DND-41 (cell line): ENCODE measurements around the gene AKAP6.

Experiments
- ATAC-seq: fragments of 200-7000 bp; cut with Tn5 transposase; 3 replicates; pipeline ENCODE4 v1.9.1; 2021; ENCODE audit warnings: low read depth; ENCODE audit not compliant: insufficient read depth
- DNase-seq: peaks from one replicate; pipeline ENCODE4 v3.0.0-alpha.2; 2020
- H2AFZ ChIP-seq: 2 replicates; pipeline ENCODE4 v1.6.0; 2012; ENCODE audit warnings: low read depth, low read length
- H3K27ac ChIP-seq: 2 replicates; pipeline ENCODE4 v1.5.1; 2012; ENCODE audit warnings: low read length, inconsistent platforms
- H3K27me3 ChIP-seq: fragments of 200-600 bp; sonication (generic); 2 replicates; pipeline ENCODE4 v1.6.0; 2012; ENCODE audit warnings: low read length, mild to moderate bottlenecking, inconsistent platforms; ENCODE audit not compliant: insufficient read depth, poor library complexity
- H3K36me3 ChIP-seq: 2 replicates; pipeline ENCODE4 v1.5.1; 2012; ENCODE audit warnings: low read length, inconsistent platforms; ENCODE audit not compliant: insufficient read depth
- H3K4me1 ChIP-seq: 2 replicates; pipeline ENCODE4 v1.5.1; 2012; ENCODE audit warnings: mild to moderate bottlenecking, low read length; ENCODE audit not compliant: insufficient read depth
- H3K4me2 ChIP-seq: 2 replicates; pipeline ENCODE4 v1.6.0; 2012; ENCODE audit warnings: mild to moderate bottlenecking, moderate library complexity, low read length, inconsistent platforms; ENCODE audit not compliant: insufficient read depth
- H3K4me3 ChIP-seq, 2 experiments: fragments of 200-600 bp in 1 of 2; shearing (Covaris generic) in 1 of 2; 2 replicates each; pipeline ENCODE4 v1.5.1; 2012 to 2016; ENCODE audit warnings: inconsistent platforms in 2 of 2, low read length in 2 of 2, mild to moderate bottlenecking in 2 of 2, low read depth in 1 of 2, moderate library complexity in 1 of 2
- H3K79me2 ChIP-seq: 2 replicates; pipeline ENCODE4 v1.6.0; 2012; ENCODE audit warnings: low read length, inconsistent platforms; ENCODE audit not compliant: insufficient read depth
- H3K9ac ChIP-seq: 2 replicates; pipeline ENCODE4 v1.6.0; 2012; ENCODE audit warnings: low read depth, mild to moderate bottlenecking, inconsistent platforms, low read length, moderate library complexity
- H3K9me3 ChIP-seq: 2 replicates; pipeline ENCODE4 v1.5.1; 2012; ENCODE audit warnings: low read length, moderate library complexity, mild to moderate bottlenecking, inconsistent platforms; ENCODE audit not compliant: insufficient read depth, severe bottlenecking
- H4K20me1 ChIP-seq: 2 replicates; pipeline ENCODE4 v1.6.0; 2012; ENCODE audit warnings: low read length; ENCODE audit not compliant: insufficient read depth
- EZH2 ChIP-seq: IDR thresholded peaks from 3 replicates; pipeline ENCODE4 v1.6.1; 2012; ENCODE audit warnings: borderline replicate concordance, low read depth, mild to moderate bottlenecking, moderate library complexity, low read length, inconsistent platforms; ENCODE audit not compliant: severe bottlenecking
- TF ChIP-seq, protein P1 (sequence below): IDR thresholded peaks from 2 replicates; pipeline ENCODE4 v1.5.1; 2012; ENCODE audit warnings: borderline replicate concordance, low read length, moderate library complexity, mild to moderate bottlenecking; ENCODE audit not compliant: poor library complexity, severe bottlenecking; ENCODE audit errors: extremely low read depth

Gene AKAP6

DNA sequence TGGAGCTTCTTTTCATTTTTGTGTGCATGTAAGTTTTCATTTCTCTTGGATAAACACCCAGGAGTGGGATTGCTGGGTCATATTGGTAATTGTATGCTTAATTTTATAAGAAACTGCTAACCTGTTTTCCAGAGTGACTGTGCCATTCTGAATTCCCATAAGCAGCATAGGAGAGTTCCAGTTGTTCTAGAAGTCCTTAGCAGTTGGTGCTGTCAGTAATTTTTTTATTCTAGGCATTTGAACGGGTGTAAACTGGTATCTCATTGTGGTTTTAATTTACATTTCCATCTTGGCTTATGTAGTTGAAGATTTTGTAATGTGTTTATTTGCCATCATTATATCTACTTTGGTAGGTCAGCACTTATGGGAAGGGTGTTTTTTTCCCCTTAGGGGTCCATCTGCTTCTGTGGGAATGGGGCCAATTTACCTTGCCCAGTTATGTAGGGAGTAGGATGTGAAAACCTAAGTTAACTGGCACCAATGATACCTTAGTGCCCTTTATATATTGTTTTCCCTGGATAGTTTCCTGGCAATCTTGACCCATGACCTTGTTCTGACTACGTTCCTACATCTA lies 202.9 kb downstream of the AKAP6 start:
- Histone ChIP-seq H3K27me3 (no peaks in the 10 kb centered on the region), H3K36me3 (no peaks in the 10 kb centered on the region), H3K4me2 (no peak overlapping the region), H3K9me3 (no peaks in the 10 kb centered on the region), H3K4me3 (no peak overlapping the region), H2AFZ (no peak overlapping the region), H4K20me1 (no peaks in the 10 kb centered on the region), H3K79me2 (no peaks in the 10 kb centered on the region), H3K4me1 (no peaks in the 10 kb centered on the region), H3K27ac (no peak overlapping the region), H3K9ac (no peak overlapping the region)
- TF ChIP-seq, protein P1, sequence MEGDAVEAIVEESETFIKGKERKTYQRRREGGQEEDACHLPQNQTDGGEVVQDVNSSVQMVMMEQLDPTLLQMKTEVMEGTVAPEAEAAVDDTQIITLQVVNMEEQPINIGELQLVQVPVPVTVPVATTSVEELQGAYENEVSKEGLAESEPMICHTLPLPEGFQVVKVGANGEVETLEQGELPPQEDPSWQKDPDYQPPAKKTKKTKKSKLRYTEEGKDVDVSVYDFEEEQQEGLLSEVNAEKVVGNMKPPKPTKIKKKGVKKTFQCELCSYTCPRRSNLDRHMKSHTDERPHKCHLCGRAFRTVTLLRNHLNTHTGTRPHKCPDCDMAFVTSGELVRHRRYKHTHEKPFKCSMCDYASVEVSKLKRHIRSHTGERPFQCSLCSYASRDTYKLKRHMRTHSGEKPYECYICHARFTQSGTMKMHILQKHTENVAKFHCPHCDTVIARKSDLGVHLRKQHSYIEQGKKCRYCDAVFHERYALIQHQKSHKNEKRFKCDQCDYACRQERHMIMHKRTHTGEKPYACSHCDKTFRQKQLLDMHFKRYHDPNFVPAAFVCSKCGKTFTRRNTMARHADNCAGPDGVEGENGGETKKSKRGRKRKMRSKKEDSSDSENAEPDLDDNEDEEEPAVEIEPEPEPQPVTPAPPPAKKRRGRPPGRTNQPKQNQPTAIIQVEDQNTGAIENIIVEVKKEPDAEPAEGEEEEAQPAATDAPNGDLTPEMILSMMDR, result no peak
- TF ChIP-seq EZH2, result no peak
- no peak for DNase-seq
- no peak for ATAC-seq

DNA sequence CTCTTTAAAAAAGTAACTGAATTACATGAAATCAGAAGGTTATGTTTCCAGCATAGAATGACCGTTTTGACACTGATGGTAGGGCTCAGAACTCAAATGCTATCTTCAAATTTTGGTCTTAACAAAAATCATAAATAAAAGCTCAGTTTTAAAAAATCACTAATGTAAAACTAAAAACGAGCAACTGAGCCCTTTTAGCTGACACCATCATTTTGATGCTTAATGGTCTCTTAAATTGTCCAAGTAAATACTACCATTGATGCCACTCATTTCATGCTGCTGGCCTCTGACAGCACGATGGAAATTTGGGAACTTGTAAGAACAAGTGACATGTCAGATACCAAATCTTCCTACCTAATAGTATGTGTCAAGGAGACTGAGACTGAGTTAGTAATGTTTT lies 205.0 kb downstream of the AKAP6 start:
- Histone ChIP-seq H3K27ac (no peak overlapping the region), H3K9ac (no peak overlapping the region), H3K4me2 (no peak overlapping the region), H3K9me3 (no peaks in the 10 kb centered on the region), H3K36me3 (no peaks in the 10 kb centered on the region), H3K79me2 (no peaks in the 10 kb centered on the region), H3K4me3 (no peak overlapping the region), H3K4me1 (no peaks in the 10 kb centered on the region), H2AFZ (no peak overlapping the region), H3K27me3 (no peaks in the 10 kb centered on the region), H4K20me1 (no peaks in the 10 kb centered on the region)
- DNase-seq (no peak), ATAC-seq (no peak)
- TF ChIP-seq EZH2, result no peak
- TF ChIP-seq, protein P1, result no peak

DNA sequence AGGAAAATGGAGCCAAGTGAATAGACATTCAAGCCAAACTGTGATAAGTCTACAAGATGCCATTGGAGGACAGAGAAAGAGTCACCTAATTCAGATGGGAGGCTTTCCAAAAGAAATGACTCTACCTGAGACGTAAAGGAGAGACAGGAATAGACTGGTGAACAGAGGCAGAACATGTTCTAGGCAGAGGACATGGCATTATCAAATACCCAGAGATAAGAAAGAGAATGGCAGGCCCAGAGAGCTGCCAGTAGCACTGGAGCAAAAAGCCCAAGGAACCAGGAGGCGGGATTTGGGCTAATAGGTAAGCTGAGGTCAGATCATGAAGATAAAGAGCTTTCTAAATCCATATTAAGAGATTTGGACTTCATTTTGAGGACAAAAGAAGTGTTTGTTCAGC lies 207.1 kb downstream of the AKAP6 start:
- Histone ChIP-seq H3K79me2 (no peaks in the 10 kb centered on the region), H3K27ac (no peak overlapping the region), H3K4me1 (no peaks in the 10 kb centered on the region), H3K27me3 (no peaks in the 10 kb centered on the region), H3K9ac (no peak overlapping the region), H4K20me1 (no peaks in the 10 kb centered on the region), H3K4me3 (no peak overlapping the region), H3K36me3 (no peaks in the 10 kb centered on the region), H3K9me3 (no peaks in the 10 kb centered on the region), H2AFZ (no peak overlapping the region), H3K4me2 (no peak overlapping the region)
- no peak for TF ChIP-seq EZH2
- TF ChIP-seq, protein P1, result no peak
- ATAC-seq (no peak), DNase-seq (no peak)

DNA sequence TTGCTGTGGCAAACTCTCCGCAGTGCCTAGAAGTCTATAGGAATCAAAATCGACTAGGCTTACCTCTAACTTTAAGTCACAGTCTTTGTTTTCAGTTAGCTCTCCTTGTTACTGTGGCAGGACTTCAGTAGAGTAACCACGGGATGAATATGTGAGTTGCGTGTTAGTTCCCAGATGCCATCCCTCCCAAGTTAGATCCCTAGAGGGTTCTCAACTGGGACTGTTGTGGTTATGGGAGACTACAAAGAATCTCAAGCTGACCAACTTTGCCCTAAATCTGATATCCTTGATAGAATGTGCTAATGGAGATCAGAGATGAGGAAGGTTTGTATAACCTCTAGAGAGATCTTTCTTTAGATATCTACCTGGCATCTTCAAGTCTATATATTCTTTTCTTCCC lies 208.1 kb downstream of the AKAP6 start:
- no peak for DNase-seq
- ATAC-seq, result no peak
- H3K27me3 ChIP-seq, result no peaks in the 10 kb centered on the region
- H3K27ac ChIP-seq, result no peak overlapping the region
- no peaks in the 10 kb centered on the region for H3K9me3 ChIP-seq
- H3K4me1 ChIP-seq, result no peaks in the 10 kb centered on the region
- H3K79me2 ChIP-seq, result no peaks in the 10 kb centered on the region
- no peak for TF ChIP-seq EZH2
- TF ChIP-seq, protein P1, result no peak
- no peaks in the 10 kb centered on the region for H4K20me1 ChIP-seq
- no peak overlapping the region for H3K4me2 ChIP-seq
- H3K9ac ChIP-seq, result no peak overlapping the region
- no peaks in the 10 kb centered on the region for H3K36me3 ChIP-seq
- H3K4me3 ChIP-seq, result no peak overlapping the region
- no peak overlapping the region for H2AFZ ChIP-seq
